ENCODE results near the gene DIS3L.
A peak's percentile ranks its signal among the peaks of the same experiment; 100 is the strongest.
"Not testable (repeated sequence)": the region's sequence is repeated elsewhere in the genome, so short reads cannot be mapped to it uniquely, and the experiment has no call there.

DIS3L gene

DNA sequence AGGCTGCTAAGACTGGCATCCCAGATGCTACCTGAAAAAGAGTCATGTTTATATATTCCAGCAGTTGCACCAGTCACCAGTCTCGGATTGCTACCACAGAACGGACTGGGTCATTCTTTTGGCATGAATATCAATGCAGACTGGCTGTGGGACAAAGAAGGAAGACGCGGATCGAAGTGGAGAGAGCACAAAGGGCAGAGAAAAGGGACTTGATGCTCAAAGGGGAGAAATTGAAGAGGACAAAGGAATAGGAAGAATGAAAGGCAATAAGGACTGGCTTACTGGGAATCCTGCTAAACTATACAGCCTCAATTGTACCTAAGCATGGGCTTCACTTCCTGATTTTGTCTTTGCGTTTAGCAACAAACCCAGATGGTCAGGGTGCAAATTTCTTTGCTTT lies 15.3 kb upstream of the DIS3L start:
- no peak for DNase-seq

DNA sequence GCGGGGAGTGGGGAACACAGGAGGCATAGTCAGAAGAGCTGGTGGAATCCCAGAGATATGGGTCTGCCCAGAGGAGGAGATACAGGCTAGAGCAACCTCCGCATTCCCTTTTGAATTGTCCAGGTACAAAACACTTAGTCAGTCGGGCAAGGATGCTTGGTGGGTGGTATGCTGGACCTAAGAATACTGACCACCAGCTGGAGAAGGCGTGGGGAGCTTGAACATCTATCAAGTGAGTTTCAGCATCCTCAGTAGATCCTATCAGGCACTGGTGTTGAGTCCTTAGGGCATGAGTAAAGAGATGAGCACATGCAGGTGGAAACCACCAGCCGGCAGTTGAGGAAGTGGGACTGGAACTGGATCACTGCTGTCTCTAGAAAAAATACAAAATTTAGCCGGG lies 14.7 kb upstream of the DIS3L start:
- DNase-seq: no peak

DNA sequence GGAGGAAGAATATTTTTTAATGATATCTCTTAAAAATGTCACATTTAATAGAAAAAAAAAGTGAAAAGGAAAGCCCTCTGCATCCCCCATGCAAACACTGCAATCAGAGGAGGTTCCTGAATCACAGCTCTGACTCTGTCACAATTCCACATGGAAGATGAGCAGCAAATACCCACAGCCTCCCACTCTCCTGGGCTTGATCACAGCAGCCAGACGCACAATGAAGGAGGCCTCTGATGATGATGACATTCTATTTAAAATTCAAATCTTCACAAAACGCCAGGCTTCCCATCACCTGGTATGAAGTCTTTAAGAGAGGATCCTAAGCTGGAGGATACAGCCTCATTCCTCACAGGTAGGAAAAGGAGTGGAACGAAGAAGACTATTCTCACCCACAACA lies 9.1 kb upstream of the DIS3L start:
- DNase-seq: no peak

DNA sequence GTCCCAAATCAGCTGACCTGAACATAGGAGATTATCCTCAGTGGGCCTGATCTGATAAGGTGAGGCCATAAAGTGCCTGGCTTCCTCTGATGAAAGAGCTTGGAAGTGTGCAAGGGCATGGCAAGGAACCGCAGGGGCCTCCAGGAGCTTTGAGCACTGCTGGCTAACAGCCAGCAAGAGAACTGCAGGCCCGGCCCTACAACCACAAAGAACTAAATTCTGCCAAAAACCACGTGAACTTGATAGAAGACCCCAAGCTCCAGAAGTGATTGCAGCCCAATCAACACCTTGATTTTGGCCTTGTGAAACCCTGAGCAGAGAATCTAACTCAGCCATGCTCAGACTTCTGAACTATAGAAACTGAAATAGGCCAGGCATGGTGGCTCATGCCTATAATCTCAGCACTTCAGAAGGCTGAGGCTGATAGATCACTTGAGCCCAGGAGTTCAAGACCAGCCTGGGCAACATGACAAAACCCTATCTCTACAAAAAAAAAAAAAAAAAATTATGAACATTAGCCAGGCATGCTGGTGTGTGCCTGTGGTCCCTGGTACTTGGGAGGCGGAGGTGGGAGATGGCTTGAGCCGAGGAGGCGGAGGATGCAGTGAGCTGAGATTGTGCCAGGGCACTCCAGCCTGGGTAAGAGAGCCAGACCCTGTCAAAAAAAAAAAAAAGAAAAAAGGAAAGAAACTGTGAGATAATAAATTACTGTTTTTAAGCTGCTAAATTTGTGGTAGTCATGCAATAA lies 7.7 kb upstream of the DIS3L start:
- DNase-seq: no peak

DNA sequence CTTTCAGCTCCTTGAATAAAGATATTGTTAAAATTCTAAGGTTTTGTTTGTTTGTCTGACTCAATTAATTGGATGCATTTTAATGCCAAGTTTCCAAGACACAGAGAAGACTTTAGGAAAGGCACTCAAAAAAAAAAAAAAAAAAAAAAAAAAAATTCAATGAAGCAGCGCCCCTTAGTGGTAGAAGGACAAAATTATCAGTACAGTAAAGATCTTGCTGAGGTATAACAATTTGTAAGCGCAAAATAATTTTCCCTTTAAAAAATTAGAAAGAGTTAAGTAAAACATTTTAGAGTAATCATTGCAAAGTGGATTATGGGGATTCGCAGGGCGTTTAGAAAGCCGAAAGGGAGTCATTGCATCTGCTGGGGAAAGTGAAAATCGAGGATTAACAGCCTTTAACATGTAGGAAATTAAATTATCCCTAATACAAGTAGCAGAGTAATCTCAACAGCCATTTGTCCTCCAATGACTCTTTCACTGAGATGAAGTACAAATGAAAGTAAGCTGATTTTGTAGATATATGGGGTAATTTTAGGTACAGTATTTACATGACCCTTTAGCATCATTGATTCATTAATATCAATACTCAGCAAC lies 5.8 kb upstream of the DIS3L start:
- peak in 1 of 2 donors; percentile 31 for DNase-seq

DNA sequence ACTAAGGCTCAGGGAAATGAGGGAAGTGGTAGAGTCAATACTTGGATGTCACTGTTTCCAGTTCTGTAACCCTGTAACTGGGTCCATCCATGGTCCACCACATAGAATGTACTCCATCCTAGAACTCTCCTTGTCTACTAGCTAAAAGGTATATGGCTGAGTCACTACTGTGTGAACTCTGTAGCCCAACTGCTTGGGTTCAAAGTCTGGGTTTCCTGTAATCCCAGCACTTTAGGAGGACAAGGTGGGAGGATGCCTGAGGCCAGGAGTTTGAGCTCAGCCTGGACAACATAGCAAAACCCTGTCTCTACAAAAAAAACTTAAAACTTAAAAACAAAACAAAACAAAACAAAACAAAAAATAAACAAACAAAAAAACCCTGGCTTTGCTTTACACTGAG lies 5.3 kb upstream of the DIS3L start:
- DNase-seq: no peak

DNA sequence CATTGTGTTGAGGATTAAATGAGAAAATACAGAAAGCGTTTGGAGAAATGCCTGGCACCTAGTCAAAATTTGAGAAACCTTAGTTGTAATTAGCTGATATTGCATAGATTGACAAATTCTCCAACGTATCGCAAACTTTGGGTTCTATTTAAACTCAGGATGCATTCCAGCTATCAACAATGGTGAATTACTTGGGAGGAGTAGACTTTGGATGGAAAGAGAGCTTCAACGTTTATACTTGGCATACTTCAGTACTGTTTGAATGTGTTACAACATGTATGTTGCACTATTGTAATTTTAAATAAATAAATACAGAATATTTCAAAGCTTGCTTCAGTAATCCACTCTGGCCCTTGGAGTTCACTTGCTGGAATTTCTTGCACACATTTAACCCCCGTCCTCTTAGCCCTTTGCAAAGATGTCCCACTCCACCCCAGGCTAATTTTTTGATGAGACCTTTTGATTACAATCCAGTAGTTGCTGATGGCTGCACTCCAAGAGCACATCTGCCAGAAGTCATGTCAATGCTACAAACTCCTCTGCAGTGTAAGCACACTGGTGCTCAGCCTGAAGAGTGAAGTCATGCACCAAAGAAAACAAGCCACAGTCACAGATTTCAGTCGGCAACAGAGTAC lies 4.7 kb upstream of the DIS3L start:
- no peak for DNase-seq

DNA sequence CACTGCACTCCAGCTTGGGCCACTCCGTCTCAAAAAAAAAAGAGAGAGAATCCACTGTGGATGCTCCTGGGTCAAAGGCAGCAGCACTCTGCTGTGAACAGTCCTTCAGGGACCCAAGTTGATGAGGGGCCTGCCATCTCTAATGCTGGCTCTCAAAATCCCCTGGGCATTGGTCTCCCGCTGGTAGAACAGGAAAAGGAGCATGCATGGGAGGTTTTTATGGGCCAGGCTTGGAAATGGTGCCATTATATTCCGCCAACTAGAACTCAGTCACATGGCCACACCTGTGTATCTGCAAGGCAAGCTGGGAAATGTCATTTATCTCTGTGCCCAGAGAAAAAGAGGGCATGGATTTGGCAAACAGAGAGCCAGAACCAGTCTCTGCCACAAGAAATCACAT lies 3.4 kb upstream of the DIS3L start:
- no peak for DNase-seq

DNA sequence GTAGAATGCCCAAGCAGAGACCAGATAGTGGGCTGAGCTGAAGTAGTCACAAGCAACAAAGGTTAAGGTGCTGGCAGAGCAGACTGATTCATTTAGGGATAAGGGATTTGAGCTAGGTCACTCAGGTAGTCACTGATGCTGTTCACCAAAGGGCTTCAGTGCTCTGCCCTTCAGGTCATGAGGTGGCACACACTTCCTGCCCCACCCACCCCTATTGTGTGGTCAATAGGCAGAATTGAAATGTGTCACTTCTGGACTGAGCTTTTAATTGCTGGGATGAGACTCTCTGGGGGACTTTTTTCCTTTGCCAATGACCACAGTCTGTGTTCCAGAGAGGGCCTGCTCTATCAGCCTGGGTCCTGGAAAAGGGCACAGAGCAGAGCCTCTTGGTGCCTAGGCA lies 2.9 kb upstream of the DIS3L start:
- DNase-seq: no peak

DNA sequence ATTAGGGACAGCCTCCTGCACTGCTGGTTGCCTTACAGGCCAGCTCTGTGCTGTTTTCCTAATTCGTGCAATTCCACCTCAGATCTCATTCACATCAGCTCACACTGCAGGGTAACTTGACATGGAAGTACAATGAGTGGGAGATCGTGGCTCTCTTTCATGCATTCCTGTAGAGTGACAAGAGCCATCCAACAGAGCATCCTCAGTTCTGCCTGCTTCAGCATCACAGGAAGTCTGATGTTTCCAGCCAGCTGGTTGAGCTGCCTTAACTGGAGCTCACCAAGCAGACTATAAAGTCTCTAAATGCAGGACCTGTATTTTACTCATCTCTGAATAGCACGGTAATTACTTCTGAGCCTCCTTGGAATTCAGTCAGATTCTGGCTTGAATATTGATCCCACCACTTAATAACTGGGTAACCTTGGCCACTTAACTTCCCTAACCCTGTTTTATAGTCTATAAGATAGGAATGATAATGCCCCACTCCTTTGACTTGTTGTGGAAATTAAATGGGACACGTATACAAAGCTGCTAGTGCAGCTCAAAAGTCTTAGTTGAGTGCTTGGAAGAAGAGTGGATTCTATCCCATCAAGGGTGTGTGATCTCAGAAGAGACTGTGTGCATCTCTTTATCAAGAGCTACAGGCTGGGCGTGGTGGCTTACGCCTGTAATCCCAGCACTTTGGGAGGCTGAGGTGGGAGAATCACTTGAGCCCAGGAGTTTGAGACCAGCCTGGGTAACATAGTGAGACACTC lies 1.4 kb upstream of the DIS3L start:
- DNase-seq: no peak

DNA sequence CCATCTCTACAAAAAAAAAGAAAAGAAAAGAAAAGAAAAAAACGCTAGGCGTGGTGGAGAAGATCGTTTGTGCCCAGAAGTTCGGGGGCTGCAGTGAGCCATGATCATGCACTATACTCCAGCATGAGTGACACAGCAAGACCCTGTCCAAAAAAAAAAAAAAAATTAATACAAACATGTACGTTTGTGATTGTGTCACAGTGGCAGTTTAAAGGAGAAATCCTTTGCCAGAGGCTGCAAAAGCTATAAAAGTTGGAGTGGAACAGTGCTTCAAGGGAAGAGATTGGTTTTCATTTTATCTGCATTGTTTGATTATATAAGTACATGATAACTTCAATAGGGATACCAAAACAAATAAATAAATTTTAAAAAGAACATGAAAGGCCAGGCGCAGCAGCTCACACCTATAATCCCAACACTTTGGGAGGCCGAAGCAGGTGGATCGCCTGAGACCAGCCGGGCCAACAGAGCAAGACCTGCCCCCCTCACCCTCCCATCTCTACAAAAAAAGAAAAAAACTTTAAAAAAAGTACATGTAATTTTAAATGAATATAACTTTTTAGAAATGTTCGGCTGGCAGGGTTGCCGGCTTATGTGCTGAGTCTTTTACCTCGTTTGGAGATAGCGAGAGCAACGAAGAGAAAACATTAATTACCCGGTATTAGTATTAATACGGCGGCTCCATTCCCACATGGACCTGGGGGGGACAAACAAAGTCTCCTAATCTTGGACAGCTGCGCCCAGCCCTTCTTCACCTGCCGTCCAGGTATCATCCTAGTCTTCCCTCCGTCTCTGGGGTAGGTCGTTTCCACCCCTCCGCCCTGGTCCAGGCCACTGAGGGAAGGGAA lies 573 bp upstream of the DIS3L start:
- no peak for DNase-seq

DNA sequence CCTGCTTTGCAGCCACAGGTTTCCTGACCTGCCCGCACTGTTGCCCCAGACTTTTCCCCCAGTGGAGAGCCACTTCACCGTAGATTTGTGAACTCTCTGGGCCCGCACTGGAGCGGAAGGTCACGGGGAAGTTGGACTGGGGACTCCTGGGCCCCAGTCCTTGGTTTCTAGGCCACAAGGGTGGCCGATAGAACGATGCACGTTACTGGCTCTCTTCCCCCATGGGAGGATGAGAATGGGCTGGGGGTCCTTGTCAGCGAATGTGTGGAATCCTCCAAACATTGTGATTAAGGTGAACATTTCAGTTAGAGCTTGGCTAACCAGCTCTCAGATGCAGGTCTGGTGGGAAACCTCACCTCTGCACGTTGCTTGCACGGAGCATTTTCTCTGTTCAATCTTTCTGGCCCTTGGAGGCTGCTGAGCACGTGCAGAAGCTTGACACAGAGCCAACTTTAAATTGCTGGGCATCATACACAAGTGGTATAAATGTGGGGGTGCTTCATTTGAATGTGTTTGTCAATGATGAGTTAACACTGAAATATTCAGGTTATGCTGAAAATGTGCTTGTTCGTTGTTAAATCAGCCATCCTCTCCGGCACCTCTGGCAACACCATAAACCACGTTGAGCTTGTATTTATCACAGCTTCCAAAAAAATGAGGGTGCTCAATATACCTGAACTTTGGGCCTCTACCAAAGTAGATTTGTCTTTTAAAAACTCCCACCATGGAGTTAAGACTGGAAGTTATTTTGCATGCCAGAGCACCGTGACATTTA lies 976 bp downstream of the DIS3L start:
- DNase-seq: no peak

DNA sequence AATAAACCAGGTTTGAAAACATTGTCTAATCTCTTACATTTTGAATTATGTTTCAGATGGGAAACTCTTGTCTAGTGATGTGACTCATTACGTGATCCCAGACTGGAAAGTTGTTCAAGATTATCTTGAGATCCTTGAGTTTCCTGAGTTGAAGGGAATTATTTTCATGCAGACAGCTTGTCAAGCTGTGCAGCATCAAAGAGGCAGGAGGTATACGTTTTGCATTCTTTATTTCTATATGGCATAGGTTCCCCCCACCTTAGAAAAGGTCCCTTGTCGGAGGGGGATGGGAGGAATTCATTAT lies 1.5 kb downstream of the DIS3L start:
- no peak for DNase-seq

DNA sequence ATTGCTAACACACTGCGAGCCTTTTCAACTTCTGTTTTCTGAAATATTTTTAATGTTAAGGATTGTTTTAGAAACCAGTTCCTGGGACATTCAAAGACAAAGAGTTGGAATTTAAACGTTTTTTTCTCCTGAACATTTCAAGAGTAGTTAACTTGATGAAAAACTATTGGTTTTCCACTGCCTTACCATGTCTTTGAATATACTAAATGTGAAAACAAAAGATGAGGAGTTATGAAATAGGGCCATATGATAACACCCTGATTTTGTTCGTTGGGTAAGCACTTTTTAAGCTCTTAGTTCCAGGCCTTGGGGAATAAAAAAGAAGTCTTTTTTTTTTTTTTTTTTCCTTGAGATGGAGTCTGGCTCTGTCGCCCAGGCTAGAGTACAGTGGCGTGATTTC lies 2.8 kb downstream of the DIS3L start:
- DNase-seq: no peak

DNA sequence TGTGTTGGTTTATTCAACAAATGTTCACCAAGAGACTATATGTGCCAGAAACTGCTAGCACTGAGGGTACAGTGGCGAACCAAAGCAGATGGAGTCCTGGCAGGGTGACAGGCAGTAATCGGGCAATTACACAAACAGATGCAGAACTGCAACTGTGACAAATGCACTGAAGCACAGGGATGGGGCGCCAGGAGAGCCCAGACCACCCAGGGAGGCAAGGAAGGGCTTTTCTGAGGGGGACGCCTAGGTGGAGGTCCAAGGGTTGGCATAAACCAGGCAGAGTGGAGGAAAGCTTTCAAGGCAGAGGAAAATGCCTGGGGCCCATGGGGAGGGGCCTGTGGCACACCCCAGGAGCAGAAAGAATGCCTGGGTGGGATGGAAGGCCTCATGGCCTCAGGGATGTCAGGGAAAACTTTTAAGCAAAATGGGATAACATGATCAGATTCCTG lies 5.5 kb downstream of the DIS3L start:
- no peak for DNase-seq

DNA sequence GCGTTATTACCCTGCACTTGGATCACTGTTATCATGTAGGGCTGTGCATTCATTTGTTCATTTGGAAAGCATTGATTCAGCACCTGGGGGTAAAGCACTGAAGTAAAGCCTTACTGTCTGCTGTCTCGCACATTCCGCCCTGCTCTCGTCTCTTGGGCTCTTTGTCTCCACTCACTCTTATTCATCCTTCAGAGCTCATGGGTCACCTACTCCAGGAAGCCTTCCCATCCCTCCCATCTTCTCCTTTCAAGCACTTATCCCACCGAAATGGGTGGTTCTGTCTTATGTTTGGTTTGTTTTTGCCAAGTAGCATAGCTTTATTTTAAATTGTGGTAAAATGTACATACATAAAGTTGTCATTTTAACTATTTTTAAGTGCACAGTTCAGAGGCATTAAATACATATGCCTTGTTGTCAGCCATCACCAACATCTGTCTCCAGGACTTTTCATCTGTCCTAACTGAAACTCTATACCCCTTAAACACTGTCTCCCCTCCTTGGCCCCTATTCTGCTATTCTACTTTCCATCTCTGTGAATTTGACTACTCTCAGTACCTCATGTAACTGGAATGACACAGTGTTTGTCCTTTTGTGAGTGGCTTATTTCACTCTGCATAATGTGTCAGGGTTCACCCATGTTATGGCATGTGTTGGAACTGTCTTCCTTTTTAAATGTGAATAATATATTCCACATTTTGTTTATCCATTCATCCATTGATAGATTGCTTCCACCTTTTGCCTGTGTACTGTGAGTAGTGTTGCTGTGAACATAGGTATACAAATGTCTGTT lies 9.3 kb downstream of the DIS3L start:
- DNase-seq: no peak

DNA sequence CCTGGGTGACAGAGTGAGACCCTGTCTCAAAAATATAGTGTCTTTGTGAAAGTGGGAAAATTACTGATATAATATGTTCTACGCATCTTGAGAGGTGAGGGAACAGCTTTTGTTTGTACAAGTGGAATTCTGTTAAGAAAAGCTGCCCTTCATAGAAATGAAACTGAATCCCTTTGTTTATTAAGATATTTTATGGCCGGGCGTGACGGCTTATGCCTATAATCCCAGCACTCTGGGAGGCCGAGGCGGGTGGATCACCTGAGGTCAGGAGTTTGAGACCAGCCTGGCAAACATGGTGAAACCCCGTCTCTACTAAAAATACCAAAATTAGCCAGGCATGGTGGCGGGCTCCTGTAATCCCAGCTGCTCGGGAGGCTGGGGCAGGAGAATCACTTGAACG lies 11.1 kb downstream of the DIS3L start:
- not testable (repeated sequence) for DNase-seq

DNA sequence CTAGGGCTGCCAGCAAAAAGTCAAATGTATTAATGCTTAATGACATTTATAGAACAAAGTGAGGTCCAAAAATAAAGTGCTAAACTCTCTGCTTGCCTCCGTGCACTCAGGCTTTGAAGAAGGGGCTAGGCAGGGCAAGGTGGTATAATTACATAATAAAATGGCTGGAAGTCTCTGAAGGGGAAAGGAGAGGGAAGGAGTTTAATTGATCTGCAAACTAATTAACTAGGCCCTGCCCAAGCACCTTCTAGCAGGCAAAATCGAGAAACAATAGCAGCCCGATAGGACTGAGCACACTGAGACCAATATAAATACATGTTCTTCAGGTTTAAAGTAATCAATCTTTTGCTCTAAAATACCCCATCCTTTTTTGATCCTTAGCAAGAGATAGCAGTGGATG lies 13.0 kb downstream of the DIS3L start:
- DNase-seq: no peak

DNA sequence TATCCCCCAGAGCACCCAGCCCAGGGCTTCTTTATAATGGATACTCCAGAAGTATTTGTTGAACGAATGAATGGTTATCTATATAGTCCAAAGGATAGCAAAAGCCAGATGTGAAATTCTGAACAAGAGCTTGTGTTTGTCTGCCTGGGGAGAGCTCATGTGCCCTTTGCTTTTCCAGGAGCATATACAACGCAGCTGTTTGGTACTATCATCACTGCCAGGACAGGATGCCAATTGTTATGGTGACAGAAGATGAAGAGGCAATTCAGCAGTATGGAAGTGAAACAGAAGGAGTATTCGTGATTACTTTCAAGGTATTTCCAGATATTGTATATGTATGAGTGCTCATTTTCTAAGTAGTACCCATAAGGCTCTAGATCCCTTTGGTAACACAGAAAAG lies 15.2 kb downstream of the DIS3L start:
- no peak for DNase-seq

DNA sequence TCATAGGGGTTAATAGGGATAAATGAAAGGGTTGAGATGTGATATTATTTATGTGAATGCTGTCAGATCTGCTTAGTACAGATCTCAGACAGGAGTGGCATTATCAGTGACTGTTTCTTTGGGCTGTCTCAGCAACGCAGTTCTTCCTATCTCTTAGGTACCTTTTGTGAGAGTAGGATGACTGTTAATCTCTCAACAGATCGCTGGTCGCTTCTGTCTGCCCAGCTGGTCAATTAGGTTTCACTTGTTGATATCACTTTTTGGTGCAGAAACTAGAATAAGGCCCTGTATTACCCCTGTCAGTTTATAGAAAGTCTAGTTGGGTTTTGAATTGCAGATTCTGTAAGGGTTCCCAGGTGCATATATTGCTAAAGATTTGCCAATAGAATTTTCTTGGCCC lies 16.5 kb downstream of the DIS3L start:
- no peak for DNase-seq

DNA sequence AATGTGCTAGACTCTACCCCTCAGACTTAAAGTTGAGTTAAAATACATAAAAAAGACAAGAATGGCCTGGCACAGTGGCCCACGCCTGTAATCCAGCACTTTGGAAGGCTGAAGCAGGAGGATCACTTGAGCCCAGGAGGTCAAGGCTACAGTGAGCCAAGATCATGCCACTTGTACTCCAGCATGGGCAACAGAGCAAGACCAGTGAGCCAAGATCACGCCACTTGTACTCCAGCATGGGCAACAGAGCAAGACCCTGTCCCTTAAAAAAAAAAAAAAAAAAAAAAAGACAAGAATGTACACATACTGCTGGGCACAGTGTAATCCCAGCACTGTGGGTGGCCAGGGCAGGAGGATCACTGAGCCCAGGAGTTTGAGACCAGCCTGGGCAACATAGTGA lies 17.4 kb downstream of the DIS3L start:
- DNase-seq: no peak
